DND-41 (cell line): Measurements from ENCODE around the gene TNS1.

Source experiments
- EZH2 ChIP-seq: IDR thresholded peaks from 3 replicates; pipeline ENCODE4 v1.6.1; 2012; ENCODE audit warnings: borderline replicate concordance, low read depth, mild to moderate bottlenecking, moderate library complexity, low read length, inconsistent platforms; ENCODE audit not compliant: severe bottlenecking
- TF ChIP-seq, protein P1 (sequence below): IDR thresholded peaks from 2 replicates; pipeline ENCODE4 v1.5.1; 2012; ENCODE audit warnings: borderline replicate concordance, low read length, moderate library complexity, mild to moderate bottlenecking; ENCODE audit not compliant: poor library complexity, severe bottlenecking; ENCODE audit errors: extremely low read depth

DNA sequence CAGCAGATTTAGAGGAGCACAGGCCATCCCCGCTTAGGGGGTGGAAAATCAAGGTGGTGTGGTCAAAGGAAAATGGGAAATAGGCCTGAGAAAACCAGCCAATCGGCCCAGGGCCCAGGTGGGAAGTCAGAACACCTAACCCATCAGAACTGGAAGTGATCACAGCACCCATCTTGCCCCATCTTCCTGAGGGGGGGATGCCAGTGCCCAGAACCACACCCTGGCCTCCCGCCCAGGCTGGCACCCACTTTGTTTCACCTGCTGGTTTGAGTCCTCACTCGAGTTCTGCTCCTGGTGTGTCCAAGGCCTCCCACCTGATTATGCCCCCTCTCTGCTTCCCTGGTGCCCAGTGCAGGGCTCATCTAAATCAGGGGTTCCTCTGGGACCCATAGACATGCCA is 174.5 kb downstream of the TNS1 start:
- TF ChIP-seq, protein P1, sequence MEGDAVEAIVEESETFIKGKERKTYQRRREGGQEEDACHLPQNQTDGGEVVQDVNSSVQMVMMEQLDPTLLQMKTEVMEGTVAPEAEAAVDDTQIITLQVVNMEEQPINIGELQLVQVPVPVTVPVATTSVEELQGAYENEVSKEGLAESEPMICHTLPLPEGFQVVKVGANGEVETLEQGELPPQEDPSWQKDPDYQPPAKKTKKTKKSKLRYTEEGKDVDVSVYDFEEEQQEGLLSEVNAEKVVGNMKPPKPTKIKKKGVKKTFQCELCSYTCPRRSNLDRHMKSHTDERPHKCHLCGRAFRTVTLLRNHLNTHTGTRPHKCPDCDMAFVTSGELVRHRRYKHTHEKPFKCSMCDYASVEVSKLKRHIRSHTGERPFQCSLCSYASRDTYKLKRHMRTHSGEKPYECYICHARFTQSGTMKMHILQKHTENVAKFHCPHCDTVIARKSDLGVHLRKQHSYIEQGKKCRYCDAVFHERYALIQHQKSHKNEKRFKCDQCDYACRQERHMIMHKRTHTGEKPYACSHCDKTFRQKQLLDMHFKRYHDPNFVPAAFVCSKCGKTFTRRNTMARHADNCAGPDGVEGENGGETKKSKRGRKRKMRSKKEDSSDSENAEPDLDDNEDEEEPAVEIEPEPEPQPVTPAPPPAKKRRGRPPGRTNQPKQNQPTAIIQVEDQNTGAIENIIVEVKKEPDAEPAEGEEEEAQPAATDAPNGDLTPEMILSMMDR: no peak
- TF ChIP-seq EZH2: no peak
